HepG2 (cell line): Measurements from ENCODE around the gene SH3YL1.

Experiments used
- ATF7-NPFF ChIP-seq: sonication (generic); formaldehyde crosslinking; IDR thresholded peaks from 2 replicates; pipeline ENCODE4 v1.8.1; 2023; ENCODE audit warnings: mild to moderate bottlenecking, low read depth, missing genetic modification reagents, moderate library complexity
- CTCF ChIP-seq: sonication (generic); formaldehyde crosslinking; IDR thresholded peaks from 2 replicates; pipeline ENCODE4 v1.5.0; 2020; ENCODE audit warnings: mild to moderate bottlenecking, missing genetic modification reagents, moderate library complexity
- NONO ChIP-seq, 2 experiments: fragments of 450-650 bp in 1 of 2; sonication (generic) in 1 of 2; formaldehyde crosslinking in 1 of 2; IDR thresholded peaks in 1 of 2; conservative IDR thresholded peaks in 1 of 2; 2 replicates each; pipeline versions ENCODE4 v1.6.1 to v1.8.0; 2017 to 2022; ENCODE audit warnings: mild to moderate bottlenecking in 1 of 2, missing genetic modification reagents in 1 of 2, moderate library complexity in 1 of 2
- RAD21 ChIP-seq: fragments of 450-650 bp; formaldehyde crosslinking; IDR thresholded peaks from 2 replicates; pipeline ENCODE4 v1.5.0; 2020; ENCODE audit warnings: mild to moderate bottlenecking
- RBFOX2 ChIP-seq: fragments of 200-400 bp; formaldehyde crosslinking; IDR thresholded peaks from 2 replicates; pipeline ENCODE4 v1.6.1; 2017; ENCODE audit warnings: low read depth, mild to moderate bottlenecking, low read length
- ZNF256 ChIP-seq: sonication (generic); formaldehyde crosslinking; conservative IDR thresholded peaks from 2 replicates; pipeline ENCODE4 v1.4.0; 2020; ENCODE audit warnings: missing genetic modification reagents
- ZNF503 ChIP-seq: sonication (generic); formaldehyde crosslinking; IDR thresholded peaks from 2 replicates; pipeline ENCODE4 v1.4.0; 2020; ENCODE audit warnings: missing genetic modification reagents
- TF ChIP-seq, protein P1 (sequence below): sonication (generic); formaldehyde crosslinking; IDR thresholded peaks from 2 replicates; pipeline ENCODE4 v1.4.0; 2020; ENCODE audit warnings: missing genetic modification reagents, borderline replicate concordance
- TF ChIP-seq, protein P2 (sequence below): sonication (generic); formaldehyde crosslinking; IDR thresholded peaks from 2 replicates; pipeline ENCODE4 v1.5.0; 2020; ENCODE audit warnings: mild to moderate bottlenecking, missing genetic modification reagents
- TF ChIP-seq, protein P3 (sequence below): sonication (generic); formaldehyde crosslinking; IDR thresholded peaks from 2 replicates; pipeline ENCODE4 v1.4.0; 2020; ENCODE audit warnings: mild to moderate bottlenecking, missing genetic modification reagents
- TF ChIP-seq, protein P4 (sequence below): sonication (generic); formaldehyde crosslinking; IDR thresholded peaks from 2 replicates; pipeline ENCODE4 v1.4.0; 2020; ENCODE audit warnings: missing genetic modification reagents

- TF ChIP-seq ATF7-NPFF (CRISPR knock-in tag): no peak
- TF ChIP-seq, protein P1, sequence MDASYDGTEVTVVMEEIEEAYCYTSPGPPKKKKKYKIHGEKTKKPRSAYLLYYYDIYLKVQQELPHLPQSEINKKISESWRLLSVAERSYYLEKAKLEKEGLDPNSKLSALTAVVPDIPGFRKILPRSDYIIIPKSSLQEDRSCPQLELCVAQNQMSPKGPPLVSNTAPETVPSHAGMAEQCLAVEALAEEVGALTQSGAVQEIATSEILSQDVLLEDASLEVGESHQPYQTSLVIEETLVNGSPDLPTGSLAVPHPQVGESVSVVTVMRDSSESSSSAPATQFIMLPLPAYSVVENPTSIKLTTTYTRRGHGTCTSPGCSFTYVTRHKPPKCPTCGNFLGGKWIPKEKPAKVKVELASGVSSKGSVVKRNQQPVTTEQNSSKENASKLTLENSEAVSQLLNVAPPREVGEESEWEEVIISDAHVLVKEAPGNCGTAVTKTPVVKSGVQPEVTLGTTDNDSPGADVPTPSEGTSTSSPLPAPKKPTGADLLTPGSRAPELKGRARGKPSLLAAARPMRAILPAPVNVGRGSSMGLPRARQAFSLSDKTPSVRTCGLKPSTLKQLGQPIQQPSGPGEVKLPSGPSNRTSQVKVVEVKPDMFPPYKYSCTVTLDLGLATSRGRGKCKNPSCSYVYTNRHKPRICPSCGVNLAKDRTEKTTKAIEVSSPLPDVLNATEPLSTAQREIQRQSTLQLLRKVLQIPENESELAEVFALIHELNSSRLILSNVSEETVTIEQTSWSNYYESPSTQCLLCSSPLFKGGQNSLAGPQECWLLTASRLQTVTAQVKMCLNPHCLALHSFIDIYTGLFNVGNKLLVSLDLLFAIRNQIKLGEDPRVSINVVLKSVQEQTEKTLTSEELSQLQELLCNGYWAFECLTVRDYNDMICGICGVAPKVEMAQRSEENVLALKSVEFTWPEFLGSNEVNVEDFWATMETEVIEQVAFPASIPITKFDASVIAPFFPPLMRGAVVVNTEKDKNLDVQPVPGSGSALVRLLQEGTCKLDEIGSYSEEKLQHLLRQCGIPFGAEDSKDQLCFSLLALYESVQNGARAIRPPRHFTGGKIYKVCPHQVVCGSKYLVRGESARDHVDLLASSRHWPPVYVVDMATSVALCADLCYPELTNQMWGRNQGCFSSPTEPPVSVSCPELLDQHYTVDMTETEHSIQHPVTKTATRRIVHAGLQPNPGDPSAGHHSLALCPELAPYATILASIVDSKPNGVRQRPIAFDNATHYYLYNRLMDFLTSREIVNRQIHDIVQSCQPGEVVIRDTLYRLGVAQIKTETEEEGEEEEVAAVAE: no peak
- no peak for TF ChIP-seq CTCF (CRISPR knock-in tag)
- TF ChIP-seq, protein P2, sequence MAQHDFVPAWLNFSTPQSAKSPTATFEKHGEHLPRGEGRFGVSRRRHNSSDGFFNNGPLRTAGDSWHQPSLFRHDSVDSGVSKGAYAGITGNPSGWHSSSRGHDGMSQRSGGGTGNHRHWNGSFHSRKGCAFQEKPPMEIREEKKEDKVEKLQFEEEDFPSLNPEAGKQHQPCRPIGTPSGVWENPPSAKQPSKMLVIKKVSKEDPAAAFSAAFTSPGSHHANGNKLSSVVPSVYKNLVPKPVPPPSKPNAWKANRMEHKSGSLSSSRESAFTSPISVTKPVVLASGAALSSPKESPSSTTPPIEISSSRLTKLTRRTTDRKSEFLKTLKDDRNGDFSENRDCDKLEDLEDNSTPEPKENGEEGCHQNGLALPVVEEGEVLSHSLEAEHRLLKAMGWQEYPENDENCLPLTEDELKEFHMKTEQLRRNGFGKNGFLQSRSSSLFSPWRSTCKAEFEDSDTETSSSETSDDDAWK (CRISPR knock-in tag): no peak
- TF ChIP-seq, protein P3, sequence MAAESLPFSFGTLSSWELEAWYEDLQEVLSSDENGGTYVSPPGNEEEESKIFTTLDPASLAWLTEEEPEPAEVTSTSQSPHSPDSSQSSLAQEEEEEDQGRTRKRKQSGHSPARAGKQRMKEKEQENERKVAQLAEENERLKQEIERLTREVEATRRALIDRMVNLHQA (CRISPR knock-in tag): no peak
- TF ChIP-seq NONO (IDR thresholded peaks at IDR 0.05): no peak
- TF ChIP-seq NONO (CRISPR knock-in tag; conservative IDR thresholded peaks at IDR 0.05): no peak
- TF ChIP-seq RBFOX2: no peak
- no peak for TF ChIP-seq ZNF503
- TF ChIP-seq ZNF256 (CRISPR knock-in tag): no peak
- no peak for TF ChIP-seq RAD21 (CRISPR knock-in tag)
- TF ChIP-seq, protein P4, sequence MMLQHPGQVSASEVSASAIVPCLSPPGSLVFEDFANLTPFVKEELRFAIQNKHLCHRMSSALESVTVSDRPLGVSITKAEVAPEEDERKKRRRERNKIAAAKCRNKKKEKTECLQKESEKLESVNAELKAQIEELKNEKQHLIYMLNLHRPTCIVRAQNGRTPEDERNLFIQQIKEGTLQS (CRISPR knock-in tag): no peak
These were observed 39.7 kb downstream of the SH3YL1 start for GRCh38 chr2:223971-224760.
